ENCODE results near the gene MTPN. TPM values are rescaled to one million over a fixed set of nuclear protein-coding genes. Genes with fewer than 3 reads are reported as not detected.

Gene MTPN
- total RNA-seq, 2 experiments from 2014 or later = 128 to 168 TPM

DNA sequence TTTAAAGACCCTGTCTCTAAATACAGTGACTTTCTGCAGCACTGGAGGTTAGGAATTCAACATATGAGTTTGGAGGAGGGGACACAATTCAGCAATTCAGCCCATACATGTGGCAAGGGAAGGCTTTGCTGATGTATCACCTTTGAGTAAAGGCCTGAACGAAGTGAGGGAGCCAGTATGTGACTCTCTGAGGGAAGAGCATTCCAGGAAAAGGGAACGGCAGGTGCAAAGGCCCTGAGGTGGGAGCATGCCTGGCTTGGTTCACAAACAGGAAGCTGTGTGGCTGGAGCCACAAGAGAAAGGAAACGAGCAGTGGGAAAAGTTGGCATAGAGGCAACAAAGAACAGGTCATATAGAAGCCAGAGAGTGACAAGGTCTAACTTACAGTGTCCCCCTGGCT, 72.9 kb downstream of the MTPN start:
- no peak overlapping the region for H3K4me3 Mint-ChIP-seq
- H3K9me3 Mint-ChIP-seq = no peaks in the 10 kb centered on the region
- no peak overlapping the region for H3K27ac Mint-ChIP-seq
- H3K36me3 Mint-ChIP-seq (ENCODE audit: low read depth) = no peaks in the 10 kb centered on the region
- no peaks in the 10 kb centered on the region for H3K27me3 Mint-ChIP-seq
- no peaks in the 10 kb centered on the region for H3K4me1 Mint-ChIP-seq
- POLR2A ChIA-PET = no interaction called here
- CTCF ChIA-PET = no interaction called here
- no peak for DNase-seq

DNA sequence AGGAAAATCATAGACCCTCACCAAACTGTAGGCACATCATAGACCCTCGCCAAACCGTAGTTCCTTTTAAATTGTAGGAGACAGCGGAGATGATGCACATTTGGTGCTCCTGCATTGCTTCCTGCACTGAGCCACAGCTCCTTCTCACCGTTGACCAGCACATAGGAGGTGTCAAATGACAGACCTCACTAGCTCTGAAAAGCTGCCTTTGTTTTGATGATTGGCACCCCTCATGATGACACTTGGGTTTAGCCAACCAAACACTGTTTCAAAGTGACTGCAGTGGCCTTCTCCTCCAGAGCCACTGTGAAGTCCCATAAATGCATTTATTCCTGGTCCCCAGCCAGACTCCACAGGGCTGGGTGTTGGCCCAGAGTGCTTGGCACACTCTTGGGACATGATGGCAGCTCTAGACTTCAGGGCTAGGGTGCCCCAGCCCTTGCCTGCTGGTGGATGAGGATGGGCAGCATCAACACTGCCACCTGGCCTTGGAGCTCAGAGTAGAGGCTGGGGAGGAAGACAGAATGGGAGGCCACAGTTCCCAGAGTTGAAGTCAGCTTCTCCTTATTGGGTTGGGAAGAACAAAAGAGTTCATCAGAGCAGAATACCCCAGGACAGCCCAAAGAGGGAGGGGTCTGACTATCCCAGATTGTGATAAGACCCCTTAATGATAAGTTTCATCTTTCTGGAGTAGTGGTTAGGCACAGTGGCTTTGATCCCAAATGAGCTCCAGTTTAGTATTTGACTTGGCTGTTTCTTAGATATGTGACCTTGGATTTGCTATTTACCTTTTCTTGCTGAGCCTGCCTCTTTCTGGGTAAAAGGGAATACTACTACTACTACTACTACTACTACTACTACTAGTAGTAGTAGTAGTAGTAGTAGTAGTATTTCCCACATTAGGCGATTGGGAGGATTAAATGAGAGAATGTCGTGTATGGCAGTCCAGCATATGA, 75.3 kb downstream of the MTPN start:
- Mint-ChIP-seq H3K27ac (no peak overlapping the region), H3K9me3 (no peaks in the 10 kb centered on the region), H3K4me1 (no peaks in the 10 kb centered on the region), H3K4me3 (no peak overlapping the region), H3K27me3 (no peaks in the 10 kb centered on the region), H3K36me3 (ENCODE audit: low read depth) (no peaks in the 10 kb centered on the region)
- POLR2A ChIA-PET = no interaction called here
- CTCF ChIA-PET = no interaction called here
- no peak for DNase-seq

DNA sequence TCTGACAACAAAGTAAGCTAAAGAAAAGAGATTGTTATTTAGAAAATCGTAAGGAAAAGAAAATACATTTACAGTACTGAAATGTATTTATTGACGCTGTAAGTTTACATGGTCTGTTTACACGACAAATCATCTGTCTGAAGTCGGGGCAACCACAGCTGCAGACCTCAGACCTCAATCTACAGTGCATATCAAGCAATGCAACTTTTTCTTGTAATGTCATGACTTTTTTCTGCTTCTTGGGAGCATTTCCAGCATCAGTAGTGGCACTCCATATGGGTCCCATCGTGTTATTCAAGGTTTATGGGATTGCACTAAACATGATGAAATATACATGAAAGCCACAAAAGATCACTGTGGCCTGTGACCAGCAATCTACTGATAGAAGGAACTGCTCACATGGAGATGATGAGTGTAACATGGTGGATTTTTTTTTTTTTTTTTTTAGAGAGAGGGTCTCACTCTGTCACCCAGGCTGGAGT, 77.1 kb downstream of the MTPN start:
- no peak overlapping the region for H3K4me3 Mint-ChIP-seq
- POLR2A ChIA-PET = no interaction called here
- no peak for DNase-seq
- no peaks in the 10 kb centered on the region for H3K4me1 Mint-ChIP-seq
- H3K36me3 Mint-ChIP-seq (ENCODE audit: low read depth) = no peaks in the 10 kb centered on the region
- H3K9me3 Mint-ChIP-seq = no peaks in the 10 kb centered on the region
- CTCF ChIA-PET = interaction anchor here (1.3 kb wide), 1 partner anchor 8 kb away, joined by 5 read pairs; no protein-coding TSS in a partner anchor
- H3K27me3 Mint-ChIP-seq = no peaks in the 10 kb centered on the region
- H3K27ac Mint-ChIP-seq = no peak overlapping the region

DNA sequence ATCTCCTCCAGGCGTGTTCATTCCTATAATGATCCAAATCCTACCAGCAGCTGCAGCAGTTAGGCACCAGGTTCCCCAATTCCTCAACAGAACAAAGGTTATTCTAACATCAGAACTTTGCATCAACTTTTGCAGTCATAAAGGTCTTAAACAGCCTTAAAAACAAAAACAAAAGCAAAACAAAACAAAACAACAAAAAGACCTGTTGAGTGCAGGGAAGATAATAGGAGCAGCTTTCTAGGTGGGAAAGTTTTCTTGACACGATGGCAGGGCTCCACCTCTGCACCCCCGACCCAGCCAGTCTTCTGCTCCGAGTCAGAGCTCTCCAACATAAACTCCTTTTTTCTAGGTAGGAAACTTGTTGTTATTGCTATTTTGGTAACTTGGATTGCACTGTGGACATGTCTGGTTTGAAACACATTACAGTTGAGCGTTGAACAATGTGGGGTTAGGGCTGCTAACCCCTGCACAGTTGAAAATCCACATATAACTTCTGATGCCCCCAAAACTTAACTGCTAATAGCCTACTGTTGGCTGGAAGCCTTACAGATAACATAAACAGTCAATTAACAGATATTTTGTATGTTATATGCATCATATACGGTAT, 77.6 kb downstream of the MTPN start:
- Mint-ChIP-seq H3K36me3 (ENCODE audit: low read depth) (no peaks in the 10 kb centered on the region), H3K27ac (no peak overlapping the region), H3K9me3 (no peaks in the 10 kb centered on the region), H3K4me3 (no peak overlapping the region), H3K27me3 (no peaks in the 10 kb centered on the region), H3K4me1 (no peaks in the 10 kb centered on the region)
- DNase-seq = no peak
- POLR2A ChIA-PET = no interaction called here
- CTCF ChIA-PET = interaction anchor here (1.3 kb wide), 1 partner anchor 9 kb away, joined by 5 read pairs; no protein-coding TSS in a partner anchor

DNA sequence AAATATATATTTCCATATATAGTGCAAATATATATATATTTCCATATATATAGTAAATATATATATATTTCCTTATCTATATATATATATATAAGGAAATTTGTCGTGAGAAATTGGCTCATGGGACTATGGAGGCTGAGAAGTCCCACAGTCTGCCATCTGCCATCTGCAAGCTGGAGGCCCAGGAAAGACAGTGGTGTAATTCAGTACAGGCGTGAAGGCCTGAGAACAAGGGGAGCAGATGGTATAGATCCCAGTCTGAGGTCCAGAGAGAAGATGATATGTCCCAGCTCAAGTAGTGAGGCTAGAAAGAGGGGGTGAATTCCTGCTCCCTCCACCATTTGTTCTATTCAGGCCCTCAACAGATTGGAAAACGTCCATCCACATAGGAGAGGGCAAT, 78.9 kb downstream of the MTPN start:
- no peak overlapping the region for H3K27ac Mint-ChIP-seq
- H3K36me3 Mint-ChIP-seq (ENCODE audit: low read depth) = no peaks in the 10 kb centered on the region
- no peak for DNase-seq
- no peaks in the 10 kb centered on the region for H3K9me3 Mint-ChIP-seq
- POLR2A ChIA-PET = no interaction called here
- H3K4me3 Mint-ChIP-seq = no peak overlapping the region
- CTCF ChIA-PET = no interaction called here
- no peaks in the 10 kb centered on the region for H3K4me1 Mint-ChIP-seq
- H3K27me3 Mint-ChIP-seq = no peaks in the 10 kb centered on the region

DNA sequence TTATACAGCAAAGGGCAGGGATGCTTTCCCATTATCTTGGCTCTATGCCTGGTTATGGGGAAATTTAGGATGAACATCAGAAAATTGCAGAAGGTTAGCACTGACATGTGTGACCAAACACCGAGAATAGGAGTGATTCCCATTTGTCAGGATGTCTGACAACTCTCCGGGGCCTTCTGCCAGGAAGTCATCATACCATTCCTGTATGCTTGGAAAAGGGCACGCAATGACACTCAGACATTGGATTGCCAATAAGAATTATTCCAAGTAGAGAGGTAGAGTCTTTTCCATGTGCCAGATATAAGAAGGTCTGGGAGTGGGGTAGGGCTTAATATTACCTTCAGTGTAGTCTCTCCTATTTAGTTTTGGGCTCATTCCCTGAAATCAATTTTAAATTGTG, 82.3 kb downstream of the MTPN start:
- ChIA-PET CTCF (no interaction called here), POLR2A (no interaction called here)
- Mint-ChIP-seq H3K4me3 (no peak overlapping the region), H3K36me3 (ENCODE audit: low read depth) (no peaks in the 10 kb centered on the region), H3K27ac (no peak overlapping the region), H3K27me3 (no peaks in the 10 kb centered on the region), H3K9me3 (no peaks in the 10 kb centered on the region), H3K4me1 (no peaks in the 10 kb centered on the region)
- DNase-seq = no peak

DNA sequence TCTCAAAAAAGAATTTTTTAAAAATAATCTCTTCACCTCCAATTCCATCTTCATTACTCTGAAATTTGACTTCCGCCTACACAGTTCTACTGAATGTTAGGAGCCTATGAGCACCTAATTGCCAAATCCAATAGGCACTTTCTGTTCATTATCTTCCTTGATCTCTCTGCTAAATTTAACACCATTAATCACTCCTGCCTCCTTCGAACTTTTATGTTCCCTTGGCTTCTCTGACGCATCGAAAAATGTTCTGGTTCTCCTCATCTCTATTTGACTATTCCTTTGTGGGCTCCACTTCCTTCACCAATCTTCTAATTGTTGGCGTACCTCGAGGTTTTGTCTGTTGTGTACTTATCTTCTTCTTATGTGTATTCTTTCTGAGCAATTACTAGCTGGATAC, 87.3 kb downstream of the MTPN start:
- H3K36me3 Mint-ChIP-seq (ENCODE audit: low read depth) = no peaks in the 10 kb centered on the region
- CTCF ChIA-PET = no interaction called here

DNA sequence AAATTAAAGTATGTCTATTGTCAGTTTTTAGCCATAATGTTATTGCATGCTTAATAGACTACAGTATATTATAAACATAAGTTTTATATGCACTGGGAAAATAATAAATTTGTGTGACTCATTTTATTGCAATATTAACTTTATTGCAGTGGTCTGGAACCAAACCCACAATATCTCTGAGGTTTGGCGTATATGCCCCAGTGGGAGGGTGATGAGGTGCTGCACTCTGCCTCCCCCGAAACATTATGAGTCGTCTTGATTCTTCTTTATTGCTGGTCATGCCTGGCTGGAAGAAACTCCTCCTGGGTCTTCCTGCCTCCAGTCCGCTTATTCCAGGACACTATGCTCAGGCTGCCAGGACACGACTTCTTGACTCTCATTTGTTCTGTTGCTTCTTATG, 88.4 kb downstream of the MTPN start:
- CTCF ChIA-PET = no interaction called here
- DNase-seq = no peak
- H3K27me3 Mint-ChIP-seq = no peaks in the 10 kb centered on the region
- H3K4me1 Mint-ChIP-seq = no peaks in the 10 kb centered on the region
- no peak overlapping the region for H3K27ac Mint-ChIP-seq
- POLR2A ChIA-PET = no interaction called here
- H3K36me3 Mint-ChIP-seq (ENCODE audit: low read depth) = no peaks in the 10 kb centered on the region
- H3K9me3 Mint-ChIP-seq = no peaks in the 10 kb centered on the region
- H3K4me3 Mint-ChIP-seq = no peak overlapping the region

More for the DNA sequence above, 87.3 kb downstream of the MTPN start:
- DNase-seq = no peak
- no peak overlapping the region for H3K4me3 Mint-ChIP-seq
- no peak overlapping the region for H3K27ac Mint-ChIP-seq
- no peaks in the 10 kb centered on the region for H3K27me3 Mint-ChIP-seq
- no peaks in the 10 kb centered on the region for H3K4me1 Mint-ChIP-seq
- POLR2A ChIA-PET = no interaction called here
- no peaks in the 10 kb centered on the region for H3K9me3 Mint-ChIP-seq

DNA sequence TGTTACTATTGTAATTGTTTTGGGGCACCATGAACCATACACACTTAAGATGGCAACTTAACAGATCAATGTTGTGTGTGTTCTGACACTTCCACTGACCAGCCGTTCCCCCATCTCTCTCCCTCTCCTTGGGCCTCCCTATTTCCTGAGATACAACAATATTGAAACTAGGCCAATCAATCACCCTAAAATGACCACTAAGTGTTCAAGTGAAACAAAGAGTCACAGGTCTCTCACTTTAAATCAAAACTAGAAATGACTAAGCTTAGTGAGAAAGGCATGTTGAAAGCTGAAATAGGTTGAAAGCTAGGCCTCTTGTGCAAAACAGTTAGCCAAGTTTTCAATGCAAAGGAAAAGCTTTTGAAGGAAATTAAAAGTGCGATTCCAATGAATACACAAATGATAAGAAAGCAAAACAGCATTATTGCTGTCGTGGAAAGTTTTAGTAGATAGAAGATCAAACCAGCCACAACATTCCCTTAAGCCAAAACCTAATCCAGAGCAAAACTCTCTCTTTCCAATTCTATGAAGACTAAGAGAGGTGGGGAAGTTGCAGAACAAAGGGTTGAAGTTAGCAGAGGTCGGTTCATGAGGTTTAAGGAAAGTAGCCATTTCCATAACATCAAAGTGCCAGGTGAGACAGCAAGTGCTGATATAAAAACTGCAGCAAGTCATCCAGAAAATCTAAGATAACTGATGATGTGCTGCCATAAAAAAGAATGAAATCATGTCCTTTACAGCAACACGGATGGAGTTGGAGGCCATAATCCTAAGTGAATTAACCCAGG, 90.6 kb downstream of the MTPN start:
- H3K27me3 Mint-ChIP-seq = no peaks in the 10 kb centered on the region
- peaks cover 3% of the 10 kb centered on the region for H3K9me3 Mint-ChIP-seq
- H3K4me3 Mint-ChIP-seq = no peak overlapping the region
- ChIA-PET CTCF (no interaction called here), POLR2A (no interaction called here)
- H3K4me1 Mint-ChIP-seq = no peaks in the 10 kb centered on the region
- no peak for DNase-seq
- H3K36me3 Mint-ChIP-seq (ENCODE audit: low read depth) = no peaks in the 10 kb centered on the region
- H3K27ac Mint-ChIP-seq = no peak overlapping the region

DNA sequence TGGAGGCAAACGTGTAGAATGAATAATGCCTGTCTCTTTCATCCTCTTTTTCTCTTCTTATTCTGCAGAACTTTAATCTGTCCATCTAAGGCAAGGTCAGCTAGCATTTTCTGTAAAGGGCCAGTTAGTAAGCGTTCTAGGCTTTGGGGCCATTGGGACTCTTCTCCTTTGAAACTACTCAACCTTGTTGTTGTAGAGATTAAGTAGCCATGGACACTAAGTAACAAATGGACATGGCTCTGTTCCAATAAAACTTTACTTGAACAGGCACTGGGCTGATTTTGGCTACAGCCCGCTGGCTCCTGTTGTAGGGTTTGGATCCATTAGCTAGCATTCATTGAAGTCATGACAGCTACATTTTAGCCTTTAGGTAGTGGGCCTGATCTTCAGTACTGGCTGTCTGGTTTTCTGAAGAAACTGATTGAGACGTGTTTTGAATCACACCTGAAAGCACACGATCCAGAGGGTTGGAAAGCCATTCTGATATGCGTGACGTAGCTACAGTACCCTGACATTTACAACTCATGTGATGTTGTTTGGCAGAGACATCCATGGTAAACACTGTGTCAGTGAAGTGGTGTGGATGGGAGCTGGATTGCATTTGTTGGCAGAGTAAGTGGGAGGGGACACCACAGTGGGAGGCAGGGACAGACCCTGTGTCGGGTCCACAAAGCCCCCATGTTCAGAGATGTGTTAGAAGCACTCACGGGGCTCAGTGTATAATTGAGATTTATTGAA, 92.5 kb downstream of the MTPN start:
- H3K4me1 Mint-ChIP-seq = no peaks in the 10 kb centered on the region
- DNase-seq = no peak
- POLR2A ChIA-PET = no interaction called here

DNA sequence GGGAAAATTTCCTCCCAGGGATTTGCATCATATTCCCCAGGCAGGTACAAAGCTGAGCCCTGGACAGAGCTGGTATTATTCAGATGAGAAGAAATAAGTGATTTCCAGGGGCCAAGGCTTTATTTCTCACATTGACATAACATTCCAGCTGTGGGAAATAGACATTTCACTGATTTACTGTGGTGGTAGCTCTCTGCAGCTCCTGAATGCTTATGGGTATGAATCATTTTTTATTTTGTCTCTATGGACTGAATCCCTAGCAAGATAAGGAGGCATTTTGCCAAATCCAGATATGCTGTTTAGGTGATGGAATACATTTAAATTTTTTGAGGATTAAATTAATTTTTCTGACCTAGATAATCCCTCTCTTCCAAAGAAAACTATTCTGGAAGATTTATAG, 97.9 kb downstream of the MTPN start:
- Mint-ChIP-seq H3K4me1 (no peaks in the 10 kb centered on the region), H3K27me3 (no peaks in the 10 kb centered on the region), H3K4me3 (no peak overlapping the region), H3K36me3 (ENCODE audit: low read depth) (no peaks in the 10 kb centered on the region), H3K27ac (no peak overlapping the region), H3K9me3 (peaks cover 3% of the 10 kb centered on the region)
- DNase-seq = no peak
- CTCF ChIA-PET = no interaction called here
- POLR2A ChIA-PET = no interaction called here

More for the DNA sequence above, 92.5 kb downstream of the MTPN start:
- no peaks in the 10 kb centered on the region for H3K27me3 Mint-ChIP-seq
- no peak overlapping the region for H3K4me3 Mint-ChIP-seq
- peaks cover 3% of the 10 kb centered on the region for H3K9me3 Mint-ChIP-seq
- H3K27ac Mint-ChIP-seq = no peak overlapping the region
- CTCF ChIA-PET = no interaction called here
- H3K36me3 Mint-ChIP-seq (ENCODE audit: low read depth) = no peaks in the 10 kb centered on the region

DNA sequence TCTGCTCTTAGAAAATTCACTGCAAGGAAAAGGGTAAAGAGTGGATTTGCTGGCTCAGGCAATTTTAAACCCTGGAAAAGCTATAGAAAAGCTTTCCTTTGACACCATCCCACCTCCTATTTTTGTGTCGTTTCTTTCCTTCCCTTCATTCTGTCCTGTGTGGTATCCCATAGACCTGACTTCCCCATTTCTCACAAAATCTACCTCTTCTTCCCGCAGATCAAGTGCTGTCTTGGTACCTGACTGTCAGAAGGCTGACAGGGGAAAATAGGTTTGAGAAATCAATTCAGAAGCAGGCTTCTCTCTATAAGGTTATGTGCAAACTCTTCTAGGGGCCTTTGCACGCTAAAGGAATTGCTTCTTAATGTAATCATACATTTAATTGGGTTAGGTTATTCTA, 98.9 kb downstream of the MTPN start:
- POLR2A ChIA-PET = no interaction called here
- Mint-ChIP-seq H3K27ac (no peak overlapping the region), H3K27me3 (peaks cover 3% of the 10 kb centered on the region), H3K9me3 (peaks cover 3% of the 10 kb centered on the region), H3K4me3 (no peak overlapping the region), H3K36me3 (ENCODE audit: low read depth) (no peaks in the 10 kb centered on the region), H3K4me1 (no peaks in the 10 kb centered on the region)
- no peak for DNase-seq
- CTCF ChIA-PET = interaction anchor here (0.9 kb wide), 1 partner anchor 15 kb away, joined by 3 read pairs; no protein-coding TSS in a partner anchor
